Measurements from ENCODE around the gene TICAM1. TPM values are rescaled to one million over a fixed set of nuclear protein-coding genes. Genes with fewer than 3 reads are reported as not detected.

The TICAM1 gene
- total and polyA plus RNA-seq, 2 of the 8 experiments (the other 6 are each of a cell fraction or from before 2014, with no cell fraction given) = 0.41 to 0.65 TPM

- H3K14ac ChIP-seq (ENCODE audit: insufficient read length) = no peak overlapping the region
- no peak overlapping the region for H2BK5ac ChIP-seq (ENCODE audit: low read depth, low read length)
- no peak overlapping the region for H3K4ac ChIP-seq (replicated peaks; ENCODE audit: insufficient read length, low read depth, low read length)
- no peak overlapping the region for H2BK12ac ChIP-seq (ENCODE audit: low read depth, low read length)
- H3K4me1 ChIP-seq (replicated peaks in 1 of 4; ENCODE audit: control insufficient read depth in 3 of 4, insufficient read depth in 4 of 4, low read length in 3 of 4) = peaks cover 0 to 19% (median 15%) of the 10 kb centered on the region in 4 experiments; a peak in 6 of 7 replicates
- H3K79me1 ChIP-seq (ENCODE audit: low read depth, low read length) = no peaks in the 10 kb centered on the region
- H3K27ac ChIP-seq (ENCODE audit: low read depth, low read length) = no peak overlapping the region
- no peak overlapping the region for H2AK5ac ChIP-seq (ENCODE audit: low read depth, low read length)
- H3K18ac ChIP-seq (ENCODE audit: extremely low read depth, low read length) = no peak overlapping the region
- no peak overlapping the region for H2BK120ac ChIP-seq (replicated peaks; ENCODE audit: low read depth, low read length)
- H4K8ac ChIP-seq (ENCODE audit: extremely low read depth, insufficient read depth, low read length) = no peak overlapping the region
- H3K9me3 ChIP-seq (ENCODE audit: insufficient read depth in 2 of 2, low read depth in 1 of 2, low read length in 1 of 2) = no peaks in the 10 kb centered on the region
- no peak overlapping the region for H3K4me2 ChIP-seq (ENCODE audit: insufficient read depth in 1 of 2, low read depth in 2 of 2, low read length in 2 of 2)
- no peaks in the 10 kb centered on the region for H4K20me1 ChIP-seq (replicated peaks in 1 of 2; ENCODE audit: control insufficient read depth in 1 of 2, insufficient read depth in 2 of 2, low read length in 2 of 2)
- H2BK15ac ChIP-seq (ENCODE audit: low read length) = no peak overlapping the region
- no peaks in the 10 kb centered on the region; a peak in 1 of 7 replicates for H3K27me3 ChIP-seq (replicated peaks in 1 of 4; ENCODE audit: control insufficient read depth in 3 of 4, extremely low read depth in 1 of 4, insufficient read depth in 3 of 4, low read length in 3 of 4)
- no peaks in the 10 kb centered on the region for H3K36me3 ChIP-seq (ENCODE audit: control insufficient read depth in 2 of 4, insufficient read depth in 4 of 4, low read length in 3 of 4)
- TF ChIP-seq GTF2F1 (IDR thresholded peaks at IDR 0.05; ENCODE audit: borderline replicate concordance, low read depth, low read length) (no peak), CBX8 (IDR thresholded peaks at IDR 0.05; ENCODE audit: borderline replicate concordance, low read depth, low read length) (no peak), KDM5A (IDR thresholded peaks at IDR 0.05; ENCODE audit: low read length) (no peak), TCF12 (IDR thresholded peaks at IDR 0.05; ENCODE audit: low read depth, low read length) (no peak), KDM4A (IDR thresholded peaks at IDR 0.05; ENCODE audit: low read depth, low read length, severe bottlenecking) (no peak), SIRT6 (IDR thresholded peaks at IDR 0.05; ENCODE audit: low read length) (no peak), CREB1 (IDR thresholded peaks at IDR 0.05) (no peak), KDM1A (IDR thresholded peaks at IDR 0.05; ENCODE audit: borderline replicate concordance, low read length) (peak; percentile 94; the same call in 1 of the 2 replicates), ATF2 (IDR thresholded peaks at IDR 0.05; ENCODE audit: low read length) (no peak), HDAC2 (IDR thresholded peaks at IDR 0.05; ENCODE audit: borderline replicate concordance in 1 of 2, low read depth in 2 of 2, low read length in 2 of 2) (0 out of 4 replicates have a peak, but pooled peaks of 1 of the 2 experiments have one; percentile 43)
- ChIA-PET POLR2A (ENCODE audit: partially characterized antibody) (no interaction called here), CTCF (ENCODE audit: partially characterized antibody) (interaction anchor here (1.0 to 7.4 kb wide), 11 partner anchors 21 to 157 kb away, joined by 3 to 111 read pairs (median 6); no protein-coding TSS in a partner anchor)
- H4K5ac ChIP-seq (ENCODE audit: insufficient read length, low read depth, low read length) = no peak overlapping the region
- H3K23ac ChIP-seq (ENCODE audit: insufficient read length) = no peak overlapping the region
- H3K56ac ChIP-seq (replicated peaks; ENCODE audit: insufficient read length, low read depth, low read length) = no peak overlapping the region
- FAIRE-seq (no peak), DNase-seq (ENCODE audit: low read depth in 1 of 2, low spot score in 2 of 2) (no peak)
- H4K91ac ChIP-seq (replicated peaks; ENCODE audit: insufficient read length, low read length) = no peak overlapping the region
- H3K79me2 ChIP-seq (ENCODE audit: control insufficient read depth in 1 of 2, insufficient read depth in 2 of 2, low read length in 2 of 2) = no peaks in the 10 kb centered on the region
- H3K23me2 ChIP-seq (ENCODE audit: low read depth, low read length) = no peaks in the 10 kb centered on the region; the same call in 1 of the 2 replicates
- H3K4me3 ChIP-seq (ENCODE audit: extremely low read depth in 1 of 4, insufficient read depth in 2 of 4, low read depth in 3 of 4, low read length in 4 of 4) = no peak overlapping the region
- 87% methylated on average over 3 of the region's 3 CpGs; no CpG with 5 or more reads in 1 of the 2 experiments for WGBS, 2 experiments (ENCODE audit: extremely low coverage in 1 of 2, insufficient coverage in 1 of 2, insufficient read length in 1 of 2, insufficient replicate concordance in 2 of 2, low coverage in 1 of 2, low lambda C conversion rate in 2 of 2, missing lambda C conversion rate in 1 of 2)
- no peak overlapping the region for H2AFZ ChIP-seq (ENCODE audit: low read length)
- no peak overlapping the region for H3K9ac ChIP-seq (replicated peaks in 1 of 4; ENCODE audit: extremely low read depth in 1 of 4, low read depth in 3 of 4, low read length in 3 of 4)
- no peak overlapping the region for H2BK20ac ChIP-seq (ENCODE audit: low read length)
Observed at GRCh38 chr19:4873930-4874329, 42.4 kb upstream of the TICAM1 start.

All from H1 (cell line).